ENCODE results near the gene TDRD10. TPM values are rescaled to one million over a fixed set of nuclear protein-coding genes. Genes with fewer than 3 reads are reported as not detected.

TDRD10 gene
- total and polyA plus RNA-seq, 7 donors = 0.50 to 2.3 (median 0.84) TPM

DNA sequence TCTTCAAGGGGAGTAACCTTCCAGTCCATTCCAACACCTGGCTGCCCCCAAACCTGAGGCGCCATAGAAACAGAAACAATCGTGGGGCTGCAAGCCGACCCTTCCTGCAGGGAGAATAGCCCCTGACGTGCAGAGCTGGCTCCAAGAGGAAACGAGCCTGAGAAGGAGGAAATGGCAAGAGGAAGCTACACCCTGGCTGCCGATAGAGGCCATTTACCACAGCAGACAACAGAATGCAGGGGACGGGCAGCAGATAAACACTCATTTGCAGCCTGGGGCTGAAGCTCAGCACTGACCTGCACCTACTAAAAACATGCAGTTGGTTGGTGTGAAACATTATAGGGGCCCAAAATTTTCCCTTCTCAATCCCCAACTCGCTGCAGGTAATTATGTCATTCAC is 8.7 kb upstream of the TDRD10 start:
- Histone ChIP-seq H3K27ac (peak overlapping the region; percentile 41), H3K27me3 (ENCODE audit: insufficient read depth in 3 of 3, low read length in 2 of 3) (peaks cover 0 to 5% (median 0%) of the 10 kb centered on the region in 3 donors), H3K9me3 (no peaks in the 10 kb centered on the region), H3K4me1 (peaks cover 3% of the 10 kb centered on the region), H3K4me3 (peak overlapping the region; percentile 36), H3K36me3 (ENCODE audit: insufficient read depth in 1 of 2, low read depth in 1 of 2) (no peaks in the 10 kb centered on the region)
- WGBS, 3 donors = 40 to 46% (median 41%) methylated on average over 8 of the region's 8 CpGs
- TF ChIP-seq, protein P1, sequence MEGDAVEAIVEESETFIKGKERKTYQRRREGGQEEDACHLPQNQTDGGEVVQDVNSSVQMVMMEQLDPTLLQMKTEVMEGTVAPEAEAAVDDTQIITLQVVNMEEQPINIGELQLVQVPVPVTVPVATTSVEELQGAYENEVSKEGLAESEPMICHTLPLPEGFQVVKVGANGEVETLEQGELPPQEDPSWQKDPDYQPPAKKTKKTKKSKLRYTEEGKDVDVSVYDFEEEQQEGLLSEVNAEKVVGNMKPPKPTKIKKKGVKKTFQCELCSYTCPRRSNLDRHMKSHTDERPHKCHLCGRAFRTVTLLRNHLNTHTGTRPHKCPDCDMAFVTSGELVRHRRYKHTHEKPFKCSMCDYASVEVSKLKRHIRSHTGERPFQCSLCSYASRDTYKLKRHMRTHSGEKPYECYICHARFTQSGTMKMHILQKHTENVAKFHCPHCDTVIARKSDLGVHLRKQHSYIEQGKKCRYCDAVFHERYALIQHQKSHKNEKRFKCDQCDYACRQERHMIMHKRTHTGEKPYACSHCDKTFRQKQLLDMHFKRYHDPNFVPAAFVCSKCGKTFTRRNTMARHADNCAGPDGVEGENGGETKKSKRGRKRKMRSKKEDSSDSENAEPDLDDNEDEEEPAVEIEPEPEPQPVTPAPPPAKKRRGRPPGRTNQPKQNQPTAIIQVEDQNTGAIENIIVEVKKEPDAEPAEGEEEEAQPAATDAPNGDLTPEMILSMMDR (IDR thresholded peaks at IDR 0.05) = no peak
- intact Hi-C loops (cut with DNase I) = no loop called here
- peak in 1 of 2 donors; percentile 27 for DNase-seq
- peak in 2 of 4 donors; percentile 34 to 43 for ATAC-seq

DNA sequence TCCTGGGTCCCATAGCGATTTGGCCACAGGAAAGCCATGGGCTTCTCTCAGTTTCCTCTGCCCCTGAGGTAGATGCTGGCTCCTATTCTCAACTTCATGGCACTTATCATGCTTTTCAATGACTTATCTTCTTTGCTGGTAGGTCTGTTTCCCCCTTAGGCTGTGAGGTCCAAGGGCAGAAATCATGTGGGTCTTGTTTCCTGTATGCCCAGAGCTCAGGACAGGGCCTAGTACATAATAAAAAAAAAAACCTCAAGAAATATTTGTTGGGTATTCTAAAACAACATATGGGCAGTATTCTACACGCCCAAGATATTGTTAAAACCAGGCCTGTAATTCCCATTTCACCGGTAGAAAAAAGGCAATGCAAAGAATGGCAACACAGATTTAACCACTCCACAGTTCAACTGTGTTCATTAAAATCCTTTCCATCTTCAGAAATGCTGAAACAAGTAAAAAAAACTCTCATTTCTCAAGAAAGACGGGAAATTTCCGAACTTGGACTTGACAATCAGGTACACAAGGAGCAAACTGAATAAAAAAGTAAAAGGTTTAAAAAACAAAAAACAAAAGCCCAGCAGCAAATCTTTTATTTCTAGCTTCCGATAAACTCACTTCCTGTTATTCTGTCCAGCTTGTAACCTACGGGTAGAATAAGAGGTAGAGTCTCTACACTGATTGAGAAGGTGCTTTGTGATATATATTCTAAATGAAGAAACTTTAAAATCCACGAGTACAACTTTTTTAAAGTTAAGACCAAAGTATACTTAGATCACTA is 6.3 kb upstream of the TDRD10 start:
- H3K4me1 ChIP-seq = peaks cover 3% of the 10 kb centered on the region

DNA sequence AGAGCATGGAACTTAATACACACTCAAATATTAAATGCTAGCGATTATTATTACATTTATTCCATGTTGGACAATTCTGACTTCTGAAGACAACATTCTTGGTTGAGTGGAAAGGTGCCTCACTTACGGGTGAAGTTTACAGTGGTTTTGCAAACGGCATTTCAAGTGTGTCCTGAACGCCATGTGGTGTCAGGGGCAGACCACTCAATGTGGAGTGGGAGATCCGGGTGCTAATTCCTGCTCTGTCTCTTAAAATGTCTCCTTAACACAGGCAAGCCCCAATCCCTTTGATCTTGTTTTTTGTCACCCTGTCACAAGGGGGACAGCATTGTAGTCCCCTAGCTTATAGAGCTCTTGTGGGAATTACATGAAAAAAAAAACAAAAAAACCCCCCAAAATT is 5.6 kb upstream of the TDRD10 start:
- Histone ChIP-seq H3K4me3 (peak overlapping the region; percentile 29), H3K27me3 (ENCODE audit: insufficient read depth in 3 of 3, low read length in 2 of 3) (peaks cover 3 to 23% (median 9%) of the 10 kb centered on the region in 3 donors), H3K4me1 (peaks cover under 1% of the 10 kb centered on the region), H3K9me3 (no peaks in the 10 kb centered on the region), H3K36me3 (ENCODE audit: insufficient read depth in 1 of 2, low read depth in 1 of 2) (no peaks in the 10 kb centered on the region), H3K27ac (peak overlapping the region; percentile 41)
- 58 to 68% (median 68%) methylated on average over 5 of the region's 5 CpGs for WGBS, 3 donors
- ATAC-seq (no peak), DNase-seq (no peak)
- TF ChIP-seq, protein P1 (IDR thresholded peaks at IDR 0.05) = no peak
- intact Hi-C loops (cut with DNase I) = no loop called here

More for the DNA sequence above, 6.3 kb upstream of the TDRD10 start:
- Histone ChIP-seq H3K9me3 (no peaks in the 10 kb centered on the region), H3K4me3 (peak overlapping the region; percentile 29), H3K27me3 (ENCODE audit: insufficient read depth in 3 of 3, low read length in 2 of 3) (peaks cover 3 to 18% (median 6%) of the 10 kb centered on the region in 3 donors), H3K27ac (peak overlapping the region; percentile 41), H3K36me3 (ENCODE audit: insufficient read depth in 1 of 2, low read depth in 1 of 2) (no peaks in the 10 kb centered on the region)
- TF ChIP-seq, protein P1 (IDR thresholded peaks at IDR 0.05) = no peak
- 68 to 76% (median 73%) methylated on average over 8 of the region's 8 CpGs for WGBS, 3 donors
- DNase-seq (no peak), ATAC-seq (no peak)
- intact Hi-C loops (cut with DNase I) = no loop called here

DNA sequence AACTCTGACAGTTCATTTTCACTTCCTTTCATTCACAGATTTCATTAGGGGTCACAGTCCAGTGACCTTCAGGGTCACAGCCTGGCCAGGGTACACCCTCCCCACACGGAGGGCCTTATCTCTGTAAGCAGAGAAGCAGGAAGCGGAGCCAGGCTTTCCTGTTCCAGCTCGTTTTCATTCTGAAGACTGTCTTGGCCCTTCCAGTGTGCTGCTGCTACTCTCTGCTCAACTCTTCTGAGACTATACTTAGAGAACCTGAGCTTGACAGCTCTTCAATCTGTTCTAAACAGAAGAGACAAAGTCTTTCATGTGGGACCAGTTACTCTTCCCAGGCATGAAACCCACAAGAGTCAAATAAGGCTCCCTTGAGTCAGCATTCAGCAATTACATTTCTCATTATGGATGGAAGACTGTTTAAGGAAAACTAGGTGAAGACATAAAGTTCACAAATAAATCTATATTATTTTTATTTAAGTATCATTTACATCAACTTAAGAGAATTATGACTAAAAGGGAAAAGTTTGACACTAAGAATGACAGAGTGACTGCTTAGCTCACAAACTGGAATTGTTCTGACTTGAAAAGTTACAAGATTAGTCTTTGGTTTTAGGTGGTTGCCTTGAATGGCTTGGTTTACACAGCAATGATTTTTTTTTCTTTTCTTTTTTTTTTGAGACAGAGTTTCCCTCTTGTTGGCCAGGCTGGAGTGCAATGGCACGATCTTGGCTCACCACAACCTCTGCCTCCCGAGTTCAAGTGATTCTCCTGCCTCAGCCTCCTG is 4.8 kb upstream of the TDRD10 start:
- TF ChIP-seq, protein P1 (IDR thresholded peaks at IDR 0.05) = no peak
- 44 to 56% (median 45%) methylated on average over 5 of the region's 5 CpGs for WGBS, 3 donors
- peaks cover 3 to 32% (median 10%) of the 10 kb centered on the region in 3 donors for H3K27me3 ChIP-seq (ENCODE audit: insufficient read depth in 3 of 3, low read length in 2 of 3)
- H3K4me1 ChIP-seq = no peaks in the 10 kb centered on the region
- H3K4me3 ChIP-seq = peak overlapping the region; percentile 29
- peak overlapping the region; percentile 41 for H3K27ac ChIP-seq
- H3K9me3 ChIP-seq = no peaks in the 10 kb centered on the region
- DNase-seq (peak in 1 of 2 donors; percentile 60), ATAC-seq (peak in 2 of 4 donors; percentile 40 to 52)
- intact Hi-C loops (cut with DNase I) = no loop called here
- no peaks in the 10 kb centered on the region for H3K36me3 ChIP-seq (ENCODE audit: insufficient read depth in 1 of 2, low read depth in 1 of 2)

Data from psoas muscle (tissue), 8 donors.